ENCODE data around the gene GTF2H4. TPM values are rescaled to one million over a fixed set of nuclear protein-coding genes. Genes with fewer than 3 reads are reported as not detected.
"Not testable (repeated sequence)": the region's sequence is repeated elsewhere in the genome, so short reads cannot be mapped to it uniquely, and the experiment has no call there.

GTF2H4 gene
- total RNA-seq, 2 experiments from 2014 or later = 30.5 to 48.7 TPM

GRCh38 chr6:30926644-30927043, 18.6 kb downstream of the GTF2H4 start:
- no peaks in the 10 kb centered on the region for H3K9me2 ChIP-seq (ENCODE audit: insufficient read depth, low read length)
- no peak overlapping the region for H2AFZ ChIP-seq (ENCODE audit: low read length)
- ChIA-PET CTCF (ENCODE audit: unreplicated experiment) (interaction anchor here (0.9 kb wide), 1 partner anchor 27 kb away, joined by 3 read pairs; no protein-coding TSS in a partner anchor), POLR2A (interaction anchor here (0.7 kb wide), 1 partner anchor 115 kb away, joined by 3 read pairs; no protein-coding TSS in a partner anchor)
- no peak for DNase-seq (ENCODE audit: low spot score)
- no peak overlapping the region for H3K27ac ChIP-seq (ENCODE audit: low read depth, low read length, poor library complexity, severe bottlenecking)
- peaks cover 14% of the 10 kb centered on the region for H3K9me3 ChIP-seq (ENCODE audit: low read length)
- H3K79me2 ChIP-seq (ENCODE audit: insufficient read depth, low read depth, low read length) = no peaks in the 10 kb centered on the region
- no peak overlapping the region for H3K4me3 ChIP-seq (ENCODE audit: low read depth, low read length, poor library complexity, severe bottlenecking)
- H3K4me2 ChIP-seq (ENCODE audit: low read length) = no peak overlapping the region
- no TSS peak for BruUV-seq (replicated peaks)
- TF ChIP-seq EZH2phosphoT487 (IDR thresholded peaks at IDR 0.05; ENCODE audit: borderline replicate concordance, low read depth, low read length) = no peak
- TF ChIP-seq CTCF (conservative IDR thresholded peaks at IDR 0.05; ENCODE audit: low read length) = no peak
- intact Hi-C loops (cut with micrococcal nuclease; ENCODE audit: unreplicated experiment) = no loop called here
- H3K36me3 ChIP-seq (ENCODE audit: insufficient read depth, low read length) = peaks cover 75% of the 10 kb centered on the region
- no peaks in the 10 kb centered on the region for H4K20me1 ChIP-seq (ENCODE audit: insufficient read depth, low read length)
- no peaks in the 10 kb centered on the region for H3K4me1 ChIP-seq (ENCODE audit: insufficient read depth, low read length, poor library complexity, severe bottlenecking)

GRCh38 chr6:30927080-30927479, 19.1 kb downstream of the GTF2H4 start:
- H3K9me2 ChIP-seq (ENCODE audit: insufficient read depth, low read length); H3K27ac ChIP-seq (ENCODE audit: low read depth, low read length, poor library complexity, severe bottlenecking); BruUV-seq (replicated peaks); H2AFZ ChIP-seq (ENCODE audit: low read length); H3K79me2 ChIP-seq (ENCODE audit: insufficient read depth, low read depth, low read length); DNase-seq (ENCODE audit: low spot score); H4K20me1 ChIP-seq (ENCODE audit: insufficient read depth, low read length); intact Hi-C loops (cut with micrococcal nuclease; ENCODE audit: unreplicated experiment); H3K4me3 ChIP-seq (ENCODE audit: low read depth, low read length, poor library complexity, severe bottlenecking); H3K4me2 ChIP-seq (ENCODE audit: low read length); H3K4me1 ChIP-seq (ENCODE audit: insufficient read depth, low read length, poor library complexity, severe bottlenecking); CTCF ChIA-PET (ENCODE audit: unreplicated experiment): not testable (repeated sequence)
- Histone ChIP-seq H3K36me3 (ENCODE audit: insufficient read depth, low read length) (peaks cover 70% of the 10 kb centered on the region), H3K9me3 (ENCODE audit: low read length) (peaks cover 14% of the 10 kb centered on the region)
- POLR2A ChIA-PET = interaction anchor here (0.7 kb wide), 1 partner anchor 222 kb away, joined by 3 read pairs; no protein-coding TSS in a partner anchor

- no peak overlapping the region for H2AFZ ChIP-seq (ENCODE audit: low read length)
- intact Hi-C loops (cut with micrococcal nuclease; ENCODE audit: unreplicated experiment) = no loop called here
- no TSS peak for BruUV-seq (replicated peaks)
These were observed 20.7 kb downstream of the GTF2H4 start for GRCh38 chr6:30928677-30929076.

More at GRCh38 chr6:30928677-30929076, 20.7 kb downstream of the GTF2H4 start:
- TF ChIP-seq EZH2phosphoT487 (IDR thresholded peaks at IDR 0.05; ENCODE audit: borderline replicate concordance, low read depth, low read length) (no peak), CTCF (conservative IDR thresholded peaks at IDR 0.05; ENCODE audit: low read length) (no peak)
- POLR2A ChIA-PET = interaction anchor here (0.7 kb wide), 1 partner anchor 162 kb away, joined by 3 read pairs; no protein-coding TSS in a partner anchor
- no peak overlapping the region for H3K4me2 ChIP-seq (ENCODE audit: low read length)
- CTCF ChIA-PET (ENCODE audit: unreplicated experiment) = no interaction called here
- H3K9me2 ChIP-seq (ENCODE audit: insufficient read depth, low read length) = no peaks in the 10 kb centered on the region
- H3K4me1 ChIP-seq (ENCODE audit: insufficient read depth, low read length, poor library complexity, severe bottlenecking) = no peaks in the 10 kb centered on the region
- no peak for DNase-seq (ENCODE audit: low spot score)
- H3K4me3 ChIP-seq (ENCODE audit: low read depth, low read length, poor library complexity, severe bottlenecking) = no peak overlapping the region
- peaks cover 14% of the 10 kb centered on the region for H3K9me3 ChIP-seq (ENCODE audit: low read length)
- H3K36me3 ChIP-seq (ENCODE audit: insufficient read depth, low read length) = peaks cover 54% of the 10 kb centered on the region
- no peak overlapping the region for H3K27ac ChIP-seq (ENCODE audit: low read depth, low read length, poor library complexity, severe bottlenecking)
- H3K79me2 ChIP-seq (ENCODE audit: insufficient read depth, low read depth, low read length) = no peaks in the 10 kb centered on the region
- H4K20me1 ChIP-seq (ENCODE audit: insufficient read depth, low read length) = no peaks in the 10 kb centered on the region
